HCT116 (cell line): Measurements from ENCODE around the gene FOXP1. TPM values are rescaled to one million over a fixed set of nuclear protein-coding genes. Genes with fewer than 3 reads are reported as not detected.

Experiments
- ATAC-seq: fragments of 200-7000 bp; cut with Tn5 transposase; 2 replicates; pipeline ENCODE4 v1.9.1; 2020; ENCODE audit warnings: mild to moderate bottlenecking, moderate library complexity
- BruUV-seq: library from RNA; stranded (reverse); fragments of 400-500 nt; replicated peaks from 2 replicates; lab custom pipeline; 2021; lab: Mats Ljungman, UMichigan
- CTCF ChIA-PET: fragments of 300-600 bp; sonication (Branson Sonifier 250); formaldehyde crosslinking; loops from one replicate; lab custom pipeline; 2021; ENCODE audit warnings: antibody characterized with exemption; lab: Charles Lee
- POLR2A ChIA-PET: fragments of 300-600, 350-600 bp; sonication (Branson Sonifier 250); formaldehyde crosslinking; loops from one replicate; lab custom pipeline; 2021; ENCODE audit warnings: antibody characterized with exemption; lab: Charles Lee
- RAD21 ChIA-PET, 2 experiments: fragments of 300-600 bp; sonication (Branson Sonifier 250); formaldehyde crosslinking; loops; one replicate each; lab custom pipeline; 2023; ENCODE audit warnings: low total read pairs in 2 of 2; ENCODE audit not compliant: uncharacterized antibody in 2 of 2, unreplicated experiment in 2 of 2, low non-redundant PET in 1 of 2; lab: Charles Lee
- DNase-seq: peaks from one replicate; pipeline ENCODE4 v3.0.0-alpha.2; 2010; ENCODE audit warnings: low read depth, low spot score
- H2AFZ ChIP-seq: fragments of 200-600 bp; shearing (Covaris generic), sonication (generic); 2 replicates; pipeline ENCODE4 v1.6.1; 2017; ENCODE audit warnings: low read depth, mixed run types, mixed read lengths, antibody characterized with exemption, low read length; ENCODE audit not compliant: poor library complexity, severe bottlenecking
- H3K27ac ChIP-seq: 2 replicates; pipeline ENCODE4 v1.5.1; 2012; ENCODE audit warnings: low read depth, low read length
- H3K27me3 ChIP-seq: fragments of 200-600 bp; sonication (generic); 2 replicates; pipeline ENCODE4 v1.6.1; 2016; ENCODE audit warnings: mixed run types, low read length, mixed read lengths; ENCODE audit not compliant: insufficient read depth
- H3K36me3 ChIP-seq, 2 experiments: fragments of 200-500 bp in 1 of 2; fragments of 200-600 bp in 1 of 2; sonication (Bioruptor generic) in 1 of 2; sonication (generic) in 1 of 2; 2 replicates each; pipeline versions ENCODE4 v1.5.1 to v1.6.1; 2014 to 2016; ENCODE audit warnings: low read length in 2 of 2, inconsistent platforms in 1 of 2, mixed read lengths in 1 of 2, mixed run types in 1 of 2; ENCODE audit not compliant: insufficient read depth in 2 of 2, control insufficient read depth in 1 of 2
- H3K4me1 ChIP-seq, 2 experiments: fragments of 200-600 bp in 1 of 2; sonication (generic) in 1 of 2; 2 replicates each; pipeline versions ENCODE4 v1.5.1 to v1.6.1; 2012 to 2017; ENCODE audit warnings: low read length in 2 of 2, inconsistent platforms in 1 of 2, mild to moderate bottlenecking in 1 of 2, mixed read lengths in 1 of 2, mixed run types in 1 of 2, moderate library complexity in 1 of 2; ENCODE audit not compliant: insufficient read depth in 2 of 2, control insufficient read depth in 1 of 2
- H3K4me2 ChIP-seq: fragments of 200-600 bp; sonication (generic); 2 replicates; pipeline ENCODE4 v1.6.1; 2017; ENCODE audit warnings: mixed run types, low read length, mixed read lengths
- H3K4me3 ChIP-seq, 2 experiments: fragments of 200-600 bp in 1 of 2; sonication (generic) in 1 of 2; replicated peaks in 1 of 2; 2 replicates each; pipeline ENCODE4 v1.5.1; 2011 to 2016; ENCODE audit warnings: low read length in 2 of 2, control low read depth in 1 of 2, low read depth in 1 of 2, mild to moderate bottlenecking in 1 of 2, mixed read lengths in 1 of 2, mixed run types in 1 of 2
- H3K79me2 ChIP-seq: fragments of 200-600 bp; sonication (generic); 2 replicates; pipeline ENCODE4 v1.6.1; 2017; ENCODE audit warnings: mild to moderate bottlenecking, mixed run types, low read length, moderate library complexity, mixed read lengths; ENCODE audit not compliant: insufficient read depth
- H3K9ac ChIP-seq: fragments of 200-600 bp; sonication (generic); 2 replicates; pipeline ENCODE4 v1.6.1; 2016; ENCODE audit warnings: low read length, mixed read lengths
- H3K9me2 ChIP-seq: fragments of 200-600 bp; sonication (generic), shearing (Covaris generic); 2 replicates; pipeline ENCODE4 v1.6.1; 2017; ENCODE audit warnings: mixed run types, mild to moderate bottlenecking, moderate library complexity; ENCODE audit not compliant: insufficient read depth
- H3K9me3 ChIP-seq, 2 experiments: fragments of 200-500 bp in 1 of 2; fragments of 200-600 bp in 1 of 2; sonication (Bioruptor generic) in 1 of 2; sonication (generic) in 1 of 2; 2 replicates each; pipeline ENCODE4 v1.6.1; 2014 to 2017; ENCODE audit warnings: low read length in 2 of 2, mixed read lengths in 2 of 2, inconsistent platforms in 1 of 2, low read depth in 1 of 2, mild to moderate bottlenecking in 1 of 2, mixed run types in 1 of 2, moderate library complexity in 1 of 2; ENCODE audit not compliant: control insufficient read depth in 1 of 2, insufficient read depth in 1 of 2
- H4K20me1 ChIP-seq: fragments of 200-600 bp; sonication (generic), shearing (Covaris generic); 2 replicates; pipeline ENCODE4 v1.6.1; 2017; ENCODE audit warnings: mixed run types, mild to moderate bottlenecking, moderate library complexity; ENCODE audit not compliant: insufficient read depth
- CEBPB ChIP-seq: IDR thresholded peaks from 2 replicates; pipeline ENCODE4 v1.6.1; 2012; ENCODE audit warnings: low read depth
- EGR1 ChIP-seq: IDR thresholded peaks from 2 replicates; pipeline ENCODE4 v1.6.1; 2012; ENCODE audit warnings: low read depth
- EZH2 ChIP-seq: fragments of 200-600 bp; sonication (generic); IDR thresholded peaks from 2 replicates; pipeline ENCODE4 v1.6.1; 2017; ENCODE audit warnings: antibody characterized with exemption, mixed run types
- EZH2phosphoT487 ChIP-seq: fragments of 200-600 bp; IDR thresholded peaks from 2 replicates; pipeline ENCODE4 v1.6.1; 2018; ENCODE audit warnings: antibody characterized with exemption, borderline replicate concordance
- FOSL1 ChIP-seq: IDR thresholded peaks from 2 replicates; pipeline ENCODE4 v1.6.1; 2012; ENCODE audit warnings: low read depth
- JUND ChIP-seq: IDR thresholded peaks from 2 replicates; pipeline ENCODE4 v1.6.1; 2012
- POLR2A ChIP-seq: IDR thresholded peaks from 2 replicates; pipeline ENCODE4 v1.7.0; 2011; ENCODE audit warnings: borderline replicate concordance; ENCODE audit not compliant: insufficient read depth, insufficient read length; ENCODE audit errors: extremely low read depth
- SIN3A ChIP-seq: IDR thresholded peaks from 2 replicates; pipeline ENCODE4 v1.6.1; 2012; ENCODE audit warnings: low read depth
- SP1 ChIP-seq: IDR thresholded peaks from 2 replicates; pipeline ENCODE4 v1.6.1; 2012; ENCODE audit warnings: low read depth
- SRF ChIP-seq: IDR thresholded peaks from 2 replicates; pipeline ENCODE4 v1.6.1; 2012; ENCODE audit warnings: low read depth
- TCF7L2 ChIP-seq: IDR thresholded peaks from 2 replicates; pipeline ENCODE4 v1.7.0; 2011; ENCODE audit warnings: borderline replicate concordance, inconsistent platforms; ENCODE audit not compliant: insufficient read depth, insufficient read length; ENCODE audit errors: extremely low read depth
- YY1 ChIP-seq: IDR thresholded peaks from 2 replicates; pipeline ENCODE4 v1.6.1; 2011; ENCODE audit warnings: low read length, low read depth, moderate library complexity, mild to moderate bottlenecking; ENCODE audit not compliant: insufficient replicate concordance; ENCODE audit errors: extremely low read depth
- ZNF274 ChIP-seq: fragments of 200-500 bp; sonication (Bioruptor generic); IDR thresholded peaks from 2 replicates; pipeline ENCODE4 v1.6.1; 2014; ENCODE audit warnings: mild to moderate bottlenecking, low read depth, low read length, inconsistent platforms
- intact Hi-C: fragments of 100-400 bp; cut with micrococcal nuclease; formaldehyde crosslinking; loops from 2 replicates; pipeline ENCODE4 v1.10.0; 2022
- total RNA-seq: library from RNA; stranded (reverse); gene quantifications from one replicate; pipeline ENCODE4 v1.2.1, GENCODE V29; 2021; ENCODE audit not compliant: unreplicated experiment
- TF ChIP-seq, protein P1 (sequence below), 3 experiments: fragments of 200-600 bp in 1 of 3; sonication (generic) in 1 of 3; IDR thresholded peaks in 2 of 3; conservative IDR thresholded peaks in 1 of 3; 2 replicates each; pipeline ENCODE4 v1.5.1; 2012 to 2017; ENCODE audit warnings: low read depth in 2 of 3, low read length in 2 of 3, antibody characterized with exemption in 1 of 3, borderline replicate concordance in 1 of 3, control low read depth in 1 of 3, mild to moderate bottlenecking in 1 of 3, mixed read lengths in 1 of 3, mixed run types in 1 of 3, moderate library complexity in 1 of 3; ENCODE audit not compliant: insufficient read depth in 1 of 3
- TF ChIP-seq, protein P2 (sequence below): IDR thresholded peaks from 2 replicates; pipeline ENCODE4 v1.6.1; 2012

Gene FOXP1
- total RNA-seq, 1 experiment from 2014 or later = 11.4 TPM

DNA sequence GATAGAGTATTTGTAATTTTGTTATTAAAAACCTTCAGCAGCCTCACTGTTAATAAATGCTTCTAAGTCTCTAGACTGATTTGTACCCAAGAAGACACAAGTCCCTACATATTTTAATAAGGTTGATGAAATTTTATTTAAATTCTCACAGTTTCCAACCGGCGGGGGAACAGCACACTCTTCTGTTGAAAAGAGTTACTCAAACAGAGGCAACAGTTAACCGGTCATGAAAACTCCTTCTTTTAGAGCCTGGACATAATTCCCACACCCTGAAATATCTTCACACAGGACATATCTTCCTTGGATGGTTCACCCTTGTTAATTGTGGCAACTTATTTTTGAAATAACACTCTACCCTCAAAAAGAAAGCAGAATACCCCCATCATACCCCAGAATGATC, 278.8 kb downstream of the FOXP1 start:
- Histone ChIP-seq H3K27ac (no peak overlapping the region), H2AFZ (no peak overlapping the region), H3K4me1 (no peaks in the 10 kb centered on the region), H4K20me1 (no peaks in the 10 kb centered on the region), H3K9me2 (no peaks in the 10 kb centered on the region), H3K79me2 (no peaks in the 10 kb centered on the region), H3K36me3 (no peaks in the 10 kb centered on the region), H3K27me3 (no peaks in the 10 kb centered on the region), H3K9ac (no peak overlapping the region), H3K4me3 (no peak overlapping the region), H3K4me2 (no peak overlapping the region), H3K9me3 (no peaks in the 10 kb centered on the region)
- ChIA-PET RAD21 (no interaction called here), POLR2A (no interaction called here), CTCF (no interaction called here)
- BruUV-seq = no TSS peak
- TF ChIP-seq SP1 (no peak), ZNF274 (no peak), FOSL1 (no peak), EGR1 (no peak), EZH2 (no peak), POLR2A (no peak), SIN3A (no peak), EZH2phosphoT487 (no peak), CEBPB (no peak), JUND (no peak), SRF (no peak), TCF7L2 (no peak), YY1 (no peak)
- TF ChIP-seq, protein P1, sequence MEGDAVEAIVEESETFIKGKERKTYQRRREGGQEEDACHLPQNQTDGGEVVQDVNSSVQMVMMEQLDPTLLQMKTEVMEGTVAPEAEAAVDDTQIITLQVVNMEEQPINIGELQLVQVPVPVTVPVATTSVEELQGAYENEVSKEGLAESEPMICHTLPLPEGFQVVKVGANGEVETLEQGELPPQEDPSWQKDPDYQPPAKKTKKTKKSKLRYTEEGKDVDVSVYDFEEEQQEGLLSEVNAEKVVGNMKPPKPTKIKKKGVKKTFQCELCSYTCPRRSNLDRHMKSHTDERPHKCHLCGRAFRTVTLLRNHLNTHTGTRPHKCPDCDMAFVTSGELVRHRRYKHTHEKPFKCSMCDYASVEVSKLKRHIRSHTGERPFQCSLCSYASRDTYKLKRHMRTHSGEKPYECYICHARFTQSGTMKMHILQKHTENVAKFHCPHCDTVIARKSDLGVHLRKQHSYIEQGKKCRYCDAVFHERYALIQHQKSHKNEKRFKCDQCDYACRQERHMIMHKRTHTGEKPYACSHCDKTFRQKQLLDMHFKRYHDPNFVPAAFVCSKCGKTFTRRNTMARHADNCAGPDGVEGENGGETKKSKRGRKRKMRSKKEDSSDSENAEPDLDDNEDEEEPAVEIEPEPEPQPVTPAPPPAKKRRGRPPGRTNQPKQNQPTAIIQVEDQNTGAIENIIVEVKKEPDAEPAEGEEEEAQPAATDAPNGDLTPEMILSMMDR (IDR thresholded peaks at IDR 0.05 in 2 of 3, conservative IDR thresholded peaks at IDR 0.05 in 1 of 3; ENCODE audit: borderline replicate concordance in 1 of 3, insufficient read depth in 1 of 3, low read depth in 2 of 3, low read length in 2 of 3) = no peak
- TF ChIP-seq, protein P2, sequence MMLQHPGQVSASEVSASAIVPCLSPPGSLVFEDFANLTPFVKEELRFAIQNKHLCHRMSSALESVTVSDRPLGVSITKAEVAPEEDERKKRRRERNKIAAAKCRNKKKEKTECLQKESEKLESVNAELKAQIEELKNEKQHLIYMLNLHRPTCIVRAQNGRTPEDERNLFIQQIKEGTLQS = no peak
- no peak for DNase-seq
- ATAC-seq = no peak
- intact Hi-C loops = no loop called here
